ENCODE measurements around the gene SH3GLB1.
"Not testable (repeated sequence)": the region's sequence is repeated elsewhere in the genome, so short reads cannot be mapped to it uniquely, and the experiment has no call there.

SH3GLB1 gene

DNA sequence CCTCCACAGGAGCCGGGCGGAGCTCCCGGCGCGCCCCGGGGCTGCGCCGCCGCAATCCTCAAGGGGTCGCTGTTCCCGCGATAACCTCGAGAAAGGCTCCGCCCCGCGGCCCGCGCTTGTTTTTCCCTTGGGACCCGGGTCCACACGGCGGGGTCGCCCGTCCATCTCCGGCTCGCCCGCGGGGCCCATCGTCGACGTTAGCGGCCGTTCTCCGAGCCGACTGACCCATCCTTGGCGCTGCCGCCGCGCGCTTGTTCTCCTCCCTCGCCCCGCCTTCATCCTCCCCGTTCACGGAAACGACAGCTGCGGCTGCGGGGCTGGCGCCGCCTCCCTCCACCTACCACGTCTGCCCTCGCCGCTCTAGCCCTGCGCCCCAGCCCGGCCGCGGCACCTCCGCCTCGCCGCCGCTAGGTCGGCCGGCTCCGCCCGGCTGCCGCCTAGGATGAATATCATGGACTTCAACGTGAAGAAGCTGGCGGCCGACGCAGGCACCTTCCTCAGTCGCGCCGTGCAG lies at the start of gene SH3GLB1:
Gene SH3GLB1, plus strand, starts transcription at position 119 of the 514 bp plus-strand sequence. Its CDS starts 324 bp downstream, at position 443.
- DNase-seq, result peak; percentile 89 to 98

DNA sequence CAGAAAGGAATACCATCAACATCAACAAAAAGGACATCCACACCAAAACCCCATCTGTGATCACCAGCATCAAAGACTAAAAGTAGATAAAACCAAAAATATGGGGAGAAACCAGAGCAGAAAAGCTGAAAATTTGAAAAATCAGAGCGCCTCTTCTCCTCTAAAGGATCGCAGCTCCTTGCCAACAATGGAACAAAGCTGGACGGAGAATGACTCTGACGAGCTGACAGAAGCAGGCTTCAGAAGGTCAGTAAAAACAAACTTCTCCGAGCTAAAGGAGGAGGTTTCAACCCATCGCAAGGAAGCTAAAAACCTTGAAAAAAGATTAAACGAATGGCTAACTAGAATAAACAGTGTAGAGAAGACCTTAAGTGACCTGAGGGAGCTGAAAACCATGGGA lies 46.0 kb upstream of the SH3GLB1 start:
- DNase-seq, result not testable (repeated sequence)

GRCh38 chr1:86666368-86666767 lies 38.0 kb upstream of the SH3GLB1 start:
- DNase-seq, result no peak

DNA sequence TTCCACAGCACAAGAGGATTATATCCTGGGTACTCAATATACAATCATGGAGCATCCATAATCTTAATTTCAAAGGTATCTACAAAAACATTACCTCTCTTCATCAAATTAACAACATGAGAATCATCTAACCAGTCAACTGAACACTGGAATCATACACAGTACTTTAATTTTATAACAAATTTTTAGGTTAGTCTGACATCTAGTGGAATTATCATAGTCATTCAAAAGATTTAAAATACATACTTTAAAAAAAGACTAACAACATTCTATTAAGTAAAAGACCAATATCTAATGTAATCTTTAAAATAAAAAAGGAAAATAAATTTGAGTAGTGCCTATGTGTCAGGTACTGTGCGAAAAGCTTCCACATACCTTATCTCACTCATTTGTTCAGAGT lies 16.8 kb upstream of the SH3GLB1 start:
- peak in 1 of 2 experiments; percentile 21 for DNase-seq

DNA sequence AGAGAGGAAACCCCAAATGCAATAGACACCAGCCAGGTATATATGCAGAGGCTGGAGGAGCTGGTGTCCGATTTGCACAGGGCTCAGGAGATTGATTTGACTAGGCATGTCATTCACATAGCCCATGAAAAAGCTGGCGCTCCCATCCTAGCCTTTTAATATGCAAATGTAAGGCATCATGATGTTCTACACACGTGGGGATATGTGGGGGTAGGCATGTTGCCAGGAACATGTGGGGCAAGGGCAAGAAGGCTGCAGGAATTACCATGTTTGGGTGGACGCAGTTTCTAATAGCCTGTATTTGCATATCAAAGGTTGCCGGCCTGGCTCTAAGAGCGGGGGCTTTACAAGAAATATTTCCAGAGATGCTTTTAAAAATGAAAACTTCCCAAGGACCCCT lies 11.7 kb upstream of the SH3GLB1 start:
- peak; percentile 87 to 88 for DNase-seq

DNA sequence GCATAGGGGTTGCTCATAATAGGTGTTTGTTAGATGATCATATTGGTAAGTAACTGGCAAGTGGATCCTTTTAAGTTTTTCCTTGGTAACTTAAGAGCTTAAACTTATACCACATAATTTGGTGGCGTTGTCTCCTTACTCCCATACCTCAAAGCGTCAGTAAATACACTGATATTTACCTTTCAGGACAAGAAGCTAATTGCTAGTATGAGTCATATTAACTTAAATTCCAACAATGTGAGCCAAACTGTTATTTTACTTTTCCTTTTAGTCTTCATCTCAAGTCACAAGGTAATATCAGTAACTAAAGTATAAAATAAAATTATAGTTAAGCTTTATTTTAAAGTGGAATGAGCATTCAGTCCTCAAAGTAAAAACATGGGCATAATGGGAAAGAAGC lies 9.0 kb upstream of the SH3GLB1 start:
- DNase-seq, result no peak

- no peak for DNase-seq
Observed at GRCh38 chr1:86696522-86696921, 7.9 kb upstream of the SH3GLB1 start.

DNA sequence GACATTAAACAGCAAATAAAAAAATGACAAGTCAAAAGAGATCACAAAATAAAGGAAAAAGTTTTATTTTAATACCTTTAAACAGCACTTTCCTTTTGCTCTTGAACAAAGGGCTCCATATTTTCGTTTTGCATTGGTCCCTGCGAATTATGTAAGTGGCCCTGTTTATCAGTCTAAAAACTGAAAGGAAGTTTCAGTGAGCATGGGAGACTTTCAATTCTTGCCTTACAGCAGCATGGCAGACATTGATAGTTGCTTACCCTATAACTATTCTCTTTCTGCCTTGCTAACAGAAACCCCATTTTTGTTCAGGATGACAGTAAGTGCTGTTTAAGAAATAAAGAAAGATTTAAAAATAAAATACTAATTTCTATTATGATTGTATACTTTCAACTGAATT lies 5.2 kb upstream of the SH3GLB1 start:
- DNase-seq, result no peak

- no peak for DNase-seq
Observed at GRCh38 chr1:86701731-86702130, 2.6 kb upstream of the SH3GLB1 start.

DNA sequence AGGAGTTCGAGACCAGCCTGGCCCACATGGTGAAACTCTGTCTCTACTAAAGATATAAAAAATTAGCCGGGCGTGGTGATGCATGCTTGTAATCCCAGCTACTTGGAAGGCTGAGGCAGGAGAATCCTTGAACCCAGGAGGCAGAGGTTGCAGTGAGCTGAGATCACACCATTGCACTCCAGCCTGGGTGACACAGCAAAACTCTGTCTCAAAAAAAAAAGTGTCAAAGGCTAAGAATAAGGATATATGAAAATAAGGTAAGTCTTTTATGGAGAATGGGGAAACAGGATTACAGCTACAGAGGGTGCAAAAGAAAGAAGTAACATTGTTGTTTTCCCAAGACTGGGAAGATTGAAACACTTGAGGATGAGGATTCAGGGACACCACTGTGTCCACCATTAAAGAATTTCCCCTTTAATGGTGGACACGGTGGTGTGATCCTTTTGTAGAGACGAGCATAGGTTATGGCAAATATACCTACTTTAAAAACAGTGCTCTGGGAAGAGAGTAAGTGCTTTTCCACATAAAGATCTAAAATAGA lies 1.4 kb upstream of the SH3GLB1 start:
- not testable (repeated sequence) for DNase-seq

DNA sequence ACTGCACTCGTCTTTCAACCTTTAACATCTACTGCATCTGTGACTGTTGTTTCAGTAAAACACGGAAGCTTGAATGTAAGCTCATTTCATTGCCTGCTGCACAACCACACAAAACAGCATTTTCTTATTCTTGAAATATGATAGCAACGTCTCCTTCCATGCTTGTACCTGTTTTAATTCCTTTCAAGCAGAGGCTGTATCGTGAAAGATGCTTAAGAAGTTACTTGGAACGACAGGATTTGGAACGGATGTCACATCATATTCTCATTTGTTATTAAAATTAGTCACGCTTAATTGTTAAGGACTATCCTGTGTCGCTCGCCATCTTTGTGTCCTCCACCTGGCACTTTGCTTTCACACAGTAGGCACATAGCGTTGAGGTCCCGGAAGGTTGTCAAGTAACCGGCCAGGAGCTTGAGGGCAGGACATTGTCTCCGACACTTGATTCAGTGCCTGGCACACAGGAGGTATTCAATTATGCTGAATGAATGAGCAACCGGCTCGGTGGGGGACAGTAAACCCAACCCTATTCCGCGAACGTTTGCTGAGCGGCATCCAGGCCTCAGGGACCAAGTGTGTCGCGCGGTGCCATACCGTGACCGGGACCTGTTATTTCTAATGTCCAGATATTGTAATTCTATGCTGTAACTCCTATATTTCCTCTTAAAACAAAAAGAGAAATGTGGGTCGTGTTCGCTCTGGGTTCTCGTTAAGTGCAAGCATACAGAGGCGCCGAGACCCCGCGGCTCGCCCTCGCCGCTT lies 499 bp upstream of the SH3GLB1 start:
- peak; percentile 77 to 88 for DNase-seq

DNA sequence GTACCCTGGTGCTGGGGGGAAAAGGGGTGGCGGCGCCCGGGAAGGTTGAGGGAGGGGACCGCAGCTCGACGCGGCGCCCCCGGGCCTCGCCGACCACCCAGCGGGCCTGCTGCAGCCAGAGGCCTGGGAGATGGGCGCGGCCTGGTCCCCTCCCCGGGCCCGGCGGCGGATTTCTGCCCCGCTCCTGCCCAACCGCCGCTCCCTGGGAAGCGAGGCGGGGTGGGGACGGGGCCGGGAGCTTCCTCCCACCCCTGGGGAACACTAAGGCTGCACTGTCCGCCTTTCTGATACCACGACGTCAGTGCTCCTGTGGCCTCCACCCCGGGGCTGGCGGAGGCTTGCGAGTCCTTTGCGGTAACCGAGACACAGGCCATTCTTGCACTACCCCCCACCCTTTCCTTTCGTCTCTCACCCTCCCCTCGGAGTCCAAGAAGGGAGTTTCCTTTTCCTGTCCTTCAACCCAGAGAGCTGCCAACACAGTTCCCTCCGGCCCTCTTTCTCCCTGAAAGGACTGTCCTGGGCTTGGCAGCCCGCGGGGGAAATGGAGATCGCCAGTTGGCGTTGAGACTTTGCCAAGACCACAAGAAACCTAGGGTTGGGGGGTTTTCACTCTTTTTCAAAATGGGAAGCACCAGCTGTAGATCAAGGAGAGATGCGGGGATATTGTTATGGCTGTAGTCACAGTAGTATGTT lies 742 bp downstream of the SH3GLB1 start:
- peak; percentile 28 to 79 for DNase-seq

GRCh38 chr1:86705665-86705985 lies 1.2 kb downstream of the SH3GLB1 start:
- no peak for DNase-seq

- DNase-seq, result peak in 1 of 2 experiments; percentile 3
Observed at GRCh38 chr1:86706018-86706635, 1.8 kb downstream of the SH3GLB1 start.

GRCh38 chr1:86708920-86709319 lies 4.5 kb downstream of the SH3GLB1 start:
- no peak for DNase-seq

DNA sequence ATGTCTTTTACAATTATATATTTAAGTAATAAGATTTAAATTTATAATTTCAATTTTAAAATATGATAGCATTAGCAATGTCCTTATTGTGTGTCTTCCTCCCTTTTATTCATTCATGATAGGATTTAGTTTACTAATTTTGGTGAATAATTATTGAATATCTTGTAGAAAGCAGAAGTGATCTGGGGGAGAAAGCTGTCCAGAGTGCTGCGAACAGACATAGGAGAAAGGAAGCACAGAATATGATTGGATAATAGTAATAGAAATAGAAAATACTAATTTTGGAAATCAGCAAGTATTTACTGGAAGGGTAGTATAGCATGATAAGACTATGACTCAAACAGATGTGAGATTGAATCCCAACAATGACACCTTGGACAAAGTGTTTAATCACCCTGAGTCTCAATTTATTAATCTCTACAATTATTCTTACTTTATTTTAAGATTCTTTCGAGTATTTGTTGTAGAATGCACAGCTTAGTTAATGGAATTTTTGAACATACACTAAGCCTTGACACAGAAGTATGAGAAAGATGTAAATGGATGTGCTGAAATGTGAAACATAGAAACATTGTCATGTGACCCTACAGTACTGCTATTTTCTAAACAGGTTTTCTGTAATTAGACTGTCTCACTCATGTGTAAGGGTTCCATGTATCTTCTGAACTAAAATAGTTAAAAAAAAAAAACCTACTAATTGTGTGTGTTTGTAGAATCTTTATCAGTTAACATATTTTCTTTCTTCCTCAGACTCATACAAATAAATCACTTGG lies 7.9 kb downstream of the SH3GLB1 start:
- no peak for DNase-seq

DNA sequence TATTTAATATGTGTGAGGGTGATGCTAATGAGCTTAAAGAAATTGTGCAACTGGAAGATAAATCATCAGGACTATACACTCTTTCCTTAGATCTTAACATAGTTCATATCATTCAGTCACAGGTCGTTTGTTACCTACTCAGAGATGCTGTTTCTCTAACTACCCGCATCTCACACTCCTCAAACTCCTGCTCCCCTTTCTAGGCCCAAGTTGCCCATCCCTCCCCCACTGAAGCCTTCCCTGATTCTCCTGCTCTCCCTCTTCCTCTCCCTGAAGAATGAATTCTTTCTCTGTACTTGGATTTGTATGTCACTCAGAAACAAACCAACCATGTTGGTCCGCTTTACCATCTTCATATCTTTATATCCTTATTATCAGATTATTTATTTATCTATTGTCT lies 9.1 kb downstream of the SH3GLB1 start:
- DNase-seq, result no peak

- no peak for DNase-seq
Observed at GRCh38 chr1:86714159-86714558, 9.8 kb downstream of the SH3GLB1 start.

DNA sequence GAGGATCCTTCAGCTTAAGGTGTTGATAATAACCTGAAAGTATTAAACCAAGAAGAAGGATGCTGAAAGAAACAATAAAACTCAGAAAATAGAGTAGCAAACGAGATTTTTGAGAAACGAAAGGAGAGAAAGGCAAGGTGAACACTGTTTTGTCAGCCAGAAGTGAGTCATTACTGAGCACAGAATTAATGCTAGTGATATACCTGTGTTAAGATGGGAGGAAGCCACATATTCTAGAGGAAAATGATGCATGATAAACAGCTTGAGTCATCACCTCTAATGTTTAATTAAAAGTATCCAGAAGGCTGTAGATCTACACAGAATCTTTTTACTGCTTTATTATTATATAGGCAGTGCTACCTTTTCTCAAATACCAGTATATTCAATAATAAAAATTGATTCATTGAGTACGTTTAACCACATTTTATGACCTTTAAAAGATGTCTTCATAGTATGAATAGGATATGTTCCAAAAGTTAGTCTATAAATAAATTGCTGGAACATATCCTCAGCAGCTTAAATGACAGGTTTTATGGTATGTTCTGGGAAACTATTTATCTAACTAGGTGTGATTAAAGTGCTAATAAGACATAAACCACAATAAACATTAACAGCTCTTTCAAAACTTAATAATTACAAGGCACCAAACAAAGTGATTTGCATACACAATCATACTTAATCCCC lies 10.3 kb downstream of the SH3GLB1 start:
- no peak for DNase-seq

DNA sequence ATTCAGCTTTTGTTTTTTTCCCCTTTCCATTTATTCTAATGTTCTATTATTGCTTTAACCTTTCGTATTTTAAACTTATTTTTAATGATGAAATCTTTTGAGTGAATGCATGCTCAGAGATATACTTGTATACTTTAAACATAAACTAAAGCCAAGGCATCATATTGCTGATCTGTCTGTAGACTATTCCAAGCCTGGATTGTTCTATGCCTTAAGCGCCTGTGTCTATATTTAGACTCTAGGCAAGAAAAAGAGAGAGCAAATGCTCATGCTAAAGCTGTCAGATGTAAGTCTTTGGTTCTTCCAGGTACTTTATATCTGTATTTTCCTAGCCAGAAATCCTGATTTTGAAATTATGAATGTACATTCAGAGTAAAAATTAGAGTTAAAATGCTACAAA lies 14.4 kb downstream of the SH3GLB1 start:
- no peak for DNase-seq

DNA sequence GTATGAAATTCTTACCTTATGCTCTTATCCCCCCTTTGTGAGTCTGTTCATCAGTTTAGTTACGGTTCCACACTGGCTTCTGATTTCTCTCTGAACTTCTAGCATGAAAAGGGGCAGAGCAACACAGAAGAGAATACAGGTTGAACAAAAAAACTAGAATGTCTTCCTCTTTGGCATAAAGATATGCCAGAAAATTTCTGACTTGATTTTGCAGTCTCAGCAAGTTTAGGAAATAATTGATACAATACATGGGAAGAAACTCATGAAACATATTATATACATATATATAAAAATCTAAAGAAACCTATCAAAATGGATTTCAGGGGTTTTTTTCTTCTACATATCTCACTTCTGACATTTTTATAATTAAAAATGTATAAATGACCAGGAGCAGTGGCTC lies 27.0 kb downstream of the SH3GLB1 start:
- DNase-seq, result no peak

DNA sequence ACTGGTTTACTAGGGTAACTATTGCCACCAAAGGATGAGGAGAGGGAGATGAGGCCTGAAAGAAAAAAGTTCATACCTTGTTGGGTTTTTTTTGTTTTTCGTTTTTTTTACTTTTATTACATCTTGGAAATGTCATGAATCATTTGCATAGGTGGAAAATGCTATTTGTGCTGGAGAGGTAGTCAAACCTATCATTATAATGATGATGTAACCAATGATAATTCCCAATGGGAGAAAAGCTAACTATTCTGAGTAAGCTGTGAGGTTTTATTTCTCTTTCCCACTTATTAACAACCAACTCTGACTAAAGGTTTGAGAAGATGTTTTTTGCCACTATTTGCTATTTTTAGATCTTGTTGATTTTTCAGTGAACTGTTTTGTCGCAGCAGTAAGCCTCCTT lies 29.0 kb downstream of the SH3GLB1 start:
- DNase-seq, result no peak

Measured in NCI-H526 (cell line).